Suppressor macrophage (primary cell): ENCODE results near the gene MIER3.

ENCODE experiments used
- DNase-seq, 4 experiments: peaks; one replicate each; pipeline ENCODE4 v3.0.0-alpha.2; 2020 to 2022

MIER3 gene

GRCh38 chr5:56893251-56893951 is 58.5 kb downstream of the MIER3 start:
- no peak for DNase-seq

DNA sequence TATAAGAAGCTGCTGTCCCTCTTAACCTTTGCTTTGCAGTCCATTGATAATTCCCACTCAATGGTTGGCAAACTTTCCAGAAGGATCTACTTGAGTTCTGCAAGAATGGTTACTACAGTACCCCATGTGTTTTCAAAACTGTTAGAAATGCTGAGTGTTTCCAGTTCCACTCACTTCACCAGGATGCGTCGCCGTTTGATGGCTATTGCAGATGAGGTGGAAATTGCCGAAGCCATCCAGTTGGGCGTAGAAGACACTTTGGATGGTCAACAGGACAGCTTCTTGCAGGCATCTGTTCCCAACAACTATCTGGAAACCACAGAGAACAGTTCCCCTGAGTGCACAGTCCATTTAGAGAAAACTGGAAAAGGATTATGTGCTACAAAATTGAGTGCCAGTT is 70.4 kb downstream of the MIER3 start:
- no peak for DNase-seq

DNA sequence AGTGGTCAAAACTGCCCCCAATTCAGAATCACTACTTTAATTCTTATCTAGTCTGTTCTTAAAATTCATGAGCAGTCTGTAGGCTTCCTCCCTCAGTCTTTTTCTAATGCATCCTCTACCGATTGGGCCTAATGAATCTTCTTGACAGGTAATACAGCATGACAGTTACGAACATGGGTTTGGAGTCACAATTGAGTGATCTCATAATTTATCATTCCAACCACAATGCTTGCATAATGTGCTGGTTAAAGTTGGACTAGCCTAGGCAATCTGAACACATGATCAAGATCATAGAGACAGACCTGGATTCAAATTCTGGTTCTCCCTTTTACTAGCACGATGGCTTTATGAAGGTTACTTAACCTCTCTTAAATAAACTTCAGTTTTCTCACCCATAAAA is 75.6 kb downstream of the MIER3 start:
- peak; percentile 11 to 66 (median 44) for DNase-seq

DNA sequence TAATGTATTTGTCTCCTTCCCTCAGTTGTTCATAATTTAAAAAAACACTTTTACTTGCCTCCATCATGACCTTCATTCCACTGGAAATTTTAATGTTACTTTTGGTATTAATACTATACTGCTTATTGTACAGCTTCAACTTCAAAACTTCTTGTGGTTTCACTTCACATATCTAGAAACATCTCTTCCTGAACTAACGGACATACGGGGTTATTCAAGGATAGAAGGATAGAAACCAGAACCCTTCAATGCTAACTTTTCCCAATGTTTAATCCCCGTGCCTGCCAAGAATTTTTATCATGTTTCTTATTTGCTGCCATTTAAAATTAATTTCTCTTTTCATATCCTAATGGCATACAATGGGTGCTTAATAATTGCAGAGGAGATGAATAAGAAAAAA is 78.9 kb downstream of the MIER3 start:
- peak in 1 of 4 experiments; percentile 18 for DNase-seq

DNA sequence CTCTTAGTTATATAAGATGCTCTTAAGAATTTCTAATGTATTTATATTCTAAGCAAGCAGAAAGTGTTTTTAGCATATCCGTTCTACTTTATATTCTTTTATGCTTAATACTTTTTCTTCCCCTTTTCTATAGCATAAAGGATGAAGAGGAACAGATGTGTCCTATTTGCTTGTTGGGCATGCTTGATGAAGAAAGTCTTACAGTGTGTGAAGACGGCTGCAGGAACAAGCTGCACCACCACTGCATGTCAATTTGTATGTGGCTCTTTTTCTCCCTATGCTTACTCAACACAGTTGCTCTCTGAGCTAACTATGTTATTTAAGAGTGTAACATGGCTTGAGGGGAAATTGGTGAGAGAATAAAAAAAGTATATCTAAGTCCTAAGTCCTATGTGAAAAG is 80.1 kb downstream of the MIER3 start:
- DNase-seq = peak in 3 of 4 experiments; percentile 14 to 33 (median 27)
